ENCODE results near the gene RFC2.
A peak's percentile ranks its signal among the peaks of the same experiment; 100 is the strongest.

The RFC2 gene

DNA sequence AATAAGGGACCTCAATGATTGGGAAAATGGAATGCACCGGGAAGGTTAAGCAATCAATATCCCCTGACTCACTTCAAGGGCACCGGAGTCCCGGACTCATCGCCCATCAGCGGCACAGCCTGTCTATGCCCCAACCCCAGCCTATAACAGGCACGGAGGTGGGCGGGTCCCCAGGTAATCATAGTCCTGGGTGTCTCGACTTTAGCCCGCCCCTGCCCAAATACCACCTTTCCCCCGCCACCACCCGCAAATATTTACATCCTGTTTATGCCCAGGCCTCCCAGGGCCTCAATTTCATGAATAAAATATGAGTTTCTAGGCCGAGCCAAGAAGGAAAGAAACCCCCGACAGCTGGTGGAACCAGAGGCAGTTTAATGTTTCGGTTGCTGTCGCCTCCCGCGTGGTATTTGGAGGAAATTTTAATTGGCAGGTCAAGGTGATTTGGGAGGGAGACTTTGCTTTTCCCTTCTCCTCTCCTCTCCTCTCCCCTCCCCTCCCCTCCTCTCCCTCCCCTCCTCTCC, 15.6 kb upstream of the RFC2 start:
- peak overlapping the region; percentile 44 for H3K4me3 ChIP-seq (ENCODE audit: control insufficient read depth, low read depth, low read length)
- DNase-seq (ENCODE audit: low read depth): no peak
- TF ChIP-seq, protein P1, sequence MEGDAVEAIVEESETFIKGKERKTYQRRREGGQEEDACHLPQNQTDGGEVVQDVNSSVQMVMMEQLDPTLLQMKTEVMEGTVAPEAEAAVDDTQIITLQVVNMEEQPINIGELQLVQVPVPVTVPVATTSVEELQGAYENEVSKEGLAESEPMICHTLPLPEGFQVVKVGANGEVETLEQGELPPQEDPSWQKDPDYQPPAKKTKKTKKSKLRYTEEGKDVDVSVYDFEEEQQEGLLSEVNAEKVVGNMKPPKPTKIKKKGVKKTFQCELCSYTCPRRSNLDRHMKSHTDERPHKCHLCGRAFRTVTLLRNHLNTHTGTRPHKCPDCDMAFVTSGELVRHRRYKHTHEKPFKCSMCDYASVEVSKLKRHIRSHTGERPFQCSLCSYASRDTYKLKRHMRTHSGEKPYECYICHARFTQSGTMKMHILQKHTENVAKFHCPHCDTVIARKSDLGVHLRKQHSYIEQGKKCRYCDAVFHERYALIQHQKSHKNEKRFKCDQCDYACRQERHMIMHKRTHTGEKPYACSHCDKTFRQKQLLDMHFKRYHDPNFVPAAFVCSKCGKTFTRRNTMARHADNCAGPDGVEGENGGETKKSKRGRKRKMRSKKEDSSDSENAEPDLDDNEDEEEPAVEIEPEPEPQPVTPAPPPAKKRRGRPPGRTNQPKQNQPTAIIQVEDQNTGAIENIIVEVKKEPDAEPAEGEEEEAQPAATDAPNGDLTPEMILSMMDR (IDR thresholded peaks at IDR 0.05; ENCODE audit: control insufficient read depth, insufficient read depth, low read depth, low read length, missing control alignments): no peak

DNA sequence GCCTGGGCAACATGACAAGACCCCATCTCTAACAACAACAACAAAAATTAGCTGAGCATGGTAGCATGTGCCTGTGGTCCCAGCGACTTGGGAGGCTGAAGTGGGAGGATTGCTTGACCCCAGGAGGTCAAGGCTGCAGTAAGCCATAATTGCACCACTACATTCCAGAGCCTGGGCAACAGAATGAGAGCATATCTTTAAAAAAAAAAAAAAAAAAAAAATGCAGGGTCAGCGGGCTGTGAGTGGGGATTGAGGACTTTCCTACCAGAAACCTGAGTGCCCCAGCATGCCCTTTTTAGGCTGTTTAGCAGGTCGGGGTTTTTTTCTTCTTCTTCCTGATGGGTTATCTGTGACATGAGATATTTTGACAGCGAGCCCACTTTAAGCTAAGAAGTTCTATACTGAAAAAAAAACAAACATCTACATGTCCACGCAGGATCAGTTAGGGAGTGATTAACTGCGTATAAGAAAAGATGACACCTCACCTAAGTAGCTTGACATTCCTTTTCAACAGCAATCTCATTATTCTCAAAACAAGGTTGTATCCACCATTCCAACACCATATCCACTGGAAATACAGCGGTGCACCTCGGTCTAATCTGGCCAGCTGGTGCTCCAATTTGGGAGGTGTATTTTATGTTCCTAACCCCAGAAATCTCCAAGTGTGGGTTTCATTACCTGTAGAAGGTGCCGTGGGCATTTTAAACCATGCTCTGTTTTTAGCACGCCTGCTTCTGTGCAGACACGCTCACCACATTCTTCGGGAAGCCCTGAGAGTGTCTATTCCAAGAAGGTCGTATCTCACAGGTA, 13.8 kb upstream of the RFC2 start:
- no peak for DNase-seq (ENCODE audit: low read depth)
- H3K4me3 ChIP-seq (ENCODE audit: control insufficient read depth, low read depth, low read length): no peak overlapping the region
- TF ChIP-seq, protein P1 (IDR thresholded peaks at IDR 0.05; ENCODE audit: control insufficient read depth, insufficient read depth, low read depth, low read length, missing control alignments): no peak

DNA sequence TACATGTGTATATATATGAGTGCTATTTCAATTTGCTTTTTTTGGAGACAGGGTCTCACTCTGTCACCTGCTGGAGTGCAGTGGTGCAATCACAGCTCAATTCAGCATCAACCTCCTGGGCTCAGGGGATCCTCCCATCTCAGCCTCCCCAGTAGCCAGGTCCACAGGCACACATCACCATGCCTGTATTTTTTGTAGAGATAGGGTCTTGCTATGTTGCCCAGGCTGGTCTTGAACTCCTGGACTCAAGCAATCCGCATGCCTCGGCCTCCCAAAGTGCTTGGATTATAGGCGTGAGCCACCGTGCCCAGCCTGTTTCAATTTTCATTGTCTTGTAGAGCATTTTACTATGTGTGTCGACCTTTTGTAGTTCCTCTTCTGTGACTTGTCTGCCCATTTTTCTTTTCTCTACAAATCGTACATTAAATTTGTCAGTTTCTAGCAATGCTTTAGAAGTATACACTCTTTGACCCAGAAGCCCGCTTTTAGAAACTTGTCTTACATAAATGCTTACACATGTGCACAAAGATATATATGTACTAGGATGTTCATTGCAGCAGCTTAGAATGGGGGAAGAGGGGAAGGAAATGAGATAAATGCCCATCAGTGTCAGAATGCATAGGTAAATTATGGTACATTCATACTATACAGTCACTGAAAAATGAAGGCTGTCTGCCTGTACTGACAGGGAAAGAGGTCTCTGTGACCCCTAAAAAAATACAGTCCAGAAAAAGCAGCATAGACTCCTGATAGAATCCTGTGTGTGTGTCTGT, 12.2 kb upstream of the RFC2 start:
- no peak overlapping the region for H3K4me3 ChIP-seq (ENCODE audit: control insufficient read depth, low read depth, low read length)
- DNase-seq (ENCODE audit: low read depth): no peak
- TF ChIP-seq, protein P1 (IDR thresholded peaks at IDR 0.05; ENCODE audit: control insufficient read depth, insufficient read depth, low read depth, low read length, missing control alignments): no peak

DNA sequence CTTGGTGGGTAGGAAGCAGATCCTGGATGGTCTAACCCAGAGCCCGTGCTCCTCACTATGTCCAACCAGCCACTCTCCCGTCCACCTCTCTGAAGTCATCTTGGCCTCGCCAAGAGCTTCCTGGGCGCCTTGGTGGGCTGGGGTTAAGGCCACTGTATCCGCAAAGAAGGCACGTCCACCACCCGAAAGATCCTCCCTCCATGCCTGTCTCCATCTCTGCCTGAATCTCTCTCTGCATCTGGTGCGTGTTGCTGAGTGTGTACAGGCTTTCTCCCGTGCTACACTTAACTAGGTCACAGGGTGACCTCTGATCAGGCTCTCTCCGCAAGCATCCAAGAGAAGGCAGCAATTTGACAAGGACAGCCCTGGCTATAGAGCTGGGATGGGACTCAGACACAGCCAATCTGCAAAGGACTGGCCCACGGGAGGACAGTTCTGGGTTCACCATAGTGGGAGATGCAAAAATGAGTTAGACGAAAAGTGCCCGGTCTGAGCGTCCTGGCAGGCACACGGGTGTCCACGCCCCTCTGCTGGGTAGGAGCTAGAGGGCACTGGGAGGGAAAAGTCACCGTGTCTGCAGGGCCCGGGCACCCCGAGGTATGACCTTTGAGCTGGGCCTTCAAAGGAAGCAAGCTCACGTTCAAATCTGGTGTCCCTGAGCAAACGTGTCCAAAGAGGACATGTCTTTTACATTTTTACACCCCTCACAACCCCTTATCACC, 9.4 kb upstream of the RFC2 start:
- no peak overlapping the region for H3K4me3 ChIP-seq (ENCODE audit: control insufficient read depth, low read depth, low read length)
- no peak for DNase-seq (ENCODE audit: low read depth)
- TF ChIP-seq, protein P1 (IDR thresholded peaks at IDR 0.05; ENCODE audit: control insufficient read depth, insufficient read depth, low read depth, low read length, missing control alignments): no peak

- TF ChIP-seq, protein P1 (IDR thresholded peaks at IDR 0.05; ENCODE audit: control insufficient read depth, insufficient read depth, low read depth, low read length, missing control alignments): no peak
- DNase-seq (ENCODE audit: low read depth): no peak
- H3K4me3 ChIP-seq (ENCODE audit: control insufficient read depth, low read depth, low read length): no peak overlapping the region
These were observed 8.6 kb upstream of the RFC2 start for GRCh38 chr7:74262639-74263398.

DNA sequence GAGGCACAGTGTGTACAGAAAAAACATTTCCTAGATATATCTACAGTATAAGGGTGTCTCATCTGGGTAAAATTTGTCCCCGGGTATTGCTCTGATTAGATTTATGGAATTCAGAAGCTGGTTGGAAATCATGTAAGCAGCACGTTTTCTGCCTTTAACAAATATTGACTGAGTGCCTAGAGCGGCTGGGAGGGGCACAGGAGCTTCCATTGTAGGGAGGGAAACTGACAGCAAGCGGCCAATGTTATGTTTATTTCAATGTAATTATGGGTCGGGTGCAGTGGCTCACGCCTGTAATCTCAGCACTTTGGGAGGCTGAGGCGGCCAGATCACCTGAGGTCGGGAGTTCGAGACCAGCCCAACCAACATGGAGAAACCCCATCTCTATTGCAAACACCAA, 4.4 kb upstream of the RFC2 start:
- DNase-seq (ENCODE audit: low read depth): no peak
- H3K4me3 ChIP-seq (ENCODE audit: control insufficient read depth, low read depth, low read length): no peak overlapping the region
- TF ChIP-seq, protein P1 (IDR thresholded peaks at IDR 0.05; ENCODE audit: control insufficient read depth, insufficient read depth, low read depth, low read length, missing control alignments): no peak
